ENCODE results near the gene ANKRD31.

Gene ANKRD31

DNA sequence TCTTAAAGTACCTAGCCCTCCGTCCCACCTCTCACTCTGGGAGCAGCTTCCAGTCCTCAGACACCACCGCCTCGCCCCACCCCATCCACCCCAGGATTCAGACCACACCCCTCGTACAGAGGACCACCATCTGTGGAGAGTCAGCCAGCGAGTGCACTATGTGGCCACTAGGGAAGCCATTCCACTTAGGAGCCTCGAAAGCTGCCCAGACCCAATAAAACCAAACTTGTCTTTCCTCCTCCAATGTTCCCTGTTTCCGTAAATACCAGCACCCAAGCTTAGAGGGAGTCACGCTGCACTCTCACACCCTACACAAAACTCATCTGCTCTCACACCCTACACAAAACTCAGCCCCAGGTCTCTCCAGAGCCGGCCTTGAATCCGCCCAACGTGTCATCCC lies 186.3 kb downstream of the ANKRD31 start:
- Histone ChIP-seq H3K4me1 (ENCODE audit: control insufficient read depth, low read length) (no peaks in the 10 kb centered on the region), H3K36me3 (ENCODE audit: control insufficient read depth, low read length) (no peaks in the 10 kb centered on the region), H3K79me2 (ENCODE audit: control insufficient read depth, low read length) (no peaks in the 10 kb centered on the region), H3K9me2 (replicated peaks; ENCODE audit: control insufficient read depth, low read length) (no peaks in the 10 kb centered on the region), H3K27ac (ENCODE audit: low read depth, low read length) (no peak overlapping the region), H3K9me3 (ENCODE audit: control insufficient read depth, insufficient read depth, low read length) (peaks cover 8% of the 10 kb centered on the region; the same call in 1 of the 2 replicates), H3K4me3 (ENCODE audit: low read length) (no peak overlapping the region), H3F3A (ENCODE audit: control insufficient read depth, insufficient read depth) (no peaks in the 10 kb centered on the region), H3K4me2 (ENCODE audit: low read length) (no peak overlapping the region), H3K27me3 (ENCODE audit: control insufficient read depth, low read length) (peaks cover 10% of the 10 kb centered on the region; the same call in 1 of the 2 replicates), H4K20me1 (ENCODE audit: control insufficient read depth, insufficient read depth, low read depth, low read length) (no peaks in the 10 kb centered on the region)
- TF ChIP-seq, protein P1, sequence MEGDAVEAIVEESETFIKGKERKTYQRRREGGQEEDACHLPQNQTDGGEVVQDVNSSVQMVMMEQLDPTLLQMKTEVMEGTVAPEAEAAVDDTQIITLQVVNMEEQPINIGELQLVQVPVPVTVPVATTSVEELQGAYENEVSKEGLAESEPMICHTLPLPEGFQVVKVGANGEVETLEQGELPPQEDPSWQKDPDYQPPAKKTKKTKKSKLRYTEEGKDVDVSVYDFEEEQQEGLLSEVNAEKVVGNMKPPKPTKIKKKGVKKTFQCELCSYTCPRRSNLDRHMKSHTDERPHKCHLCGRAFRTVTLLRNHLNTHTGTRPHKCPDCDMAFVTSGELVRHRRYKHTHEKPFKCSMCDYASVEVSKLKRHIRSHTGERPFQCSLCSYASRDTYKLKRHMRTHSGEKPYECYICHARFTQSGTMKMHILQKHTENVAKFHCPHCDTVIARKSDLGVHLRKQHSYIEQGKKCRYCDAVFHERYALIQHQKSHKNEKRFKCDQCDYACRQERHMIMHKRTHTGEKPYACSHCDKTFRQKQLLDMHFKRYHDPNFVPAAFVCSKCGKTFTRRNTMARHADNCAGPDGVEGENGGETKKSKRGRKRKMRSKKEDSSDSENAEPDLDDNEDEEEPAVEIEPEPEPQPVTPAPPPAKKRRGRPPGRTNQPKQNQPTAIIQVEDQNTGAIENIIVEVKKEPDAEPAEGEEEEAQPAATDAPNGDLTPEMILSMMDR (IDR thresholded peaks at IDR 0.05; ENCODE audit: low read depth, low read length, poor library complexity, severe bottlenecking), result no peak

DNA sequence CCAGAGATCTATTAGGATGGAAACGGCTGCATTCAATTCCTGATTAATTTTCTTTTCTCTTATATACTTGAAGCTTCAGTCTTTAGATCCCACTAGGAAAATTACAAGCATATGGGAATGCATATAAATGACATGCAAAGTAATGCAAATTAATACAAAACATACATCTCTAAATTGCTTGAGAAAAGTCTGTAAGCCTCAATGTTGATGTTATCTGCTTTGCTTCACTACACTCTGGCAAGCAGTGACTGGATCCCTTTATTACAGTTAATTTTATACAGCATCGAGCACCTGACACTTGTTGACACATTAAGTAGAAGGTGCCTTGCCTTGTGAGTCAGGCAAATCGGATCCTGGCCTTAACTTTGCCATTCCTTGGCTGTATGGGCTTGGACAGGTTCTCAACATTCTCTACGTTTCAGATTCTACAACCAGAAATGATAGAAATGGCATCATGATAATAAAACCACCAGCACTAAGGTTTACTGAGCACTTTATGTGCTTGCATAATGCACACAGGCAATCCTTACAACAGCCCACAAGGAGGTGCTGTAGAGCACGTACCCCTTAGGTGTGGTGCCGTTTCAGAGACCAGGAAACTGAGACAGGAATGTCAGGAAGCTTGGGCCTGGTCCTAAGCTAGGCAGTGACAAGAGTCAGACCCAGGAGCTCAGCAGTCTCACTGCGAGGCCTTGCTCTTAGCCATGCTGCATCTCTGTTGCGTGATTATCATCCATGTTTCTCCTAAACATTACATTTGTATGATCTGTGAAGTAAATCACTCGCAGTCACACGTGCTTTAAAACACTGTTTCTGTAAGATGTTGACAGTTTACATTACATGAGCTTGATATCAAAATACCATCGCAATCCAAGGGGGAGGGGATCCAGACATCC lies 187.0 kb downstream of the ANKRD31 start:
- Histone ChIP-seq H4K20me1 (ENCODE audit: control insufficient read depth, insufficient read depth, low read depth, low read length) (no peaks in the 10 kb centered on the region), H3K27me3 (ENCODE audit: control insufficient read depth, low read length) (peaks cover 10% of the 10 kb centered on the region; the same call in 1 of the 2 replicates), H3K79me2 (ENCODE audit: control insufficient read depth, low read length) (no peaks in the 10 kb centered on the region), H3K4me2 (ENCODE audit: low read length) (no peak overlapping the region), H3K27ac (ENCODE audit: low read depth, low read length) (no peak overlapping the region), H3K4me3 (ENCODE audit: low read length) (no peak overlapping the region), H3F3A (ENCODE audit: control insufficient read depth, insufficient read depth) (no peaks in the 10 kb centered on the region), H3K4me1 (ENCODE audit: control insufficient read depth, low read length) (no peaks in the 10 kb centered on the region), H3K36me3 (ENCODE audit: control insufficient read depth, low read length) (no peaks in the 10 kb centered on the region), H3K9me3 (ENCODE audit: control insufficient read depth, insufficient read depth, low read length) (peaks cover 8% of the 10 kb centered on the region; the same call in 1 of the 2 replicates), H3K9me2 (replicated peaks; ENCODE audit: control insufficient read depth, low read length) (no peaks in the 10 kb centered on the region)
- TF ChIP-seq EZH2phosphoT487 (IDR thresholded peaks at IDR 0.05; ENCODE audit: borderline replicate concordance, low read length), result no peak
- TF ChIP-seq, protein P1 (IDR thresholded peaks at IDR 0.05; ENCODE audit: low read depth, low read length, poor library complexity, severe bottlenecking), result peak; percentile 83

DNA sequence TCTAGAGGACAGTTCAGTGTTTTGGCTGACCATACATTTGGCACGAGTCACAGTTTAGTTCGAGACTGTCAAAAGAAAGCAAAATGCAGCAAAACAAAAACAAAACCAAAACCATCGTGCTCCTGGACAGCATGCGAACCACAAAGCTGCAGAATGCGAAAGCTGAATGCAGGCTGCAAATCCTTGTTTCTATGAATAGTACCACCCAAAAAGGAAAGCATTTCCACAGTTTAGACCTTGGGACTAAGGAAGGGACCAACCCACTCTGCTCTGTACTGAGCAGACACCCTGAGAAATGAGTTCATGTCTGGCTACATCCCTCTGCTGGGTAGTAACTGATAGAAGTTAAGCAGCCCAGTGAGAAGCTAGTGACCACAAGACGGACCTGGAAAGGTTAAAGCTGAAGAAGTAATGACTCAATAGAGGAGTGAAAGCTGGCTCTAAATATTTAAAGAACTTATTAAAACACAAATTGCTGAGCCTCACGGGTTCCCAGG lies 188.2 kb downstream of the ANKRD31 start:
- Histone ChIP-seq H3K4me1 (ENCODE audit: control insufficient read depth, low read length) (no peaks in the 10 kb centered on the region), H3K27me3 (ENCODE audit: control insufficient read depth, low read length) (peaks cover 15% of the 10 kb centered on the region; the same call in 1 of the 2 replicates), H3K4me3 (ENCODE audit: low read length) (no peak overlapping the region), H3K9me2 (replicated peaks; ENCODE audit: control insufficient read depth, low read length) (no peaks in the 10 kb centered on the region), H3F3A (ENCODE audit: control insufficient read depth, insufficient read depth) (no peaks in the 10 kb centered on the region), H3K27ac (ENCODE audit: low read depth, low read length) (no peak overlapping the region), H3K79me2 (ENCODE audit: control insufficient read depth, low read length) (no peaks in the 10 kb centered on the region), H3K36me3 (ENCODE audit: control insufficient read depth, low read length) (no peaks in the 10 kb centered on the region), H4K20me1 (ENCODE audit: control insufficient read depth, insufficient read depth, low read depth, low read length) (no peaks in the 10 kb centered on the region), H3K9me3 (ENCODE audit: control insufficient read depth, insufficient read depth, low read length) (peaks cover 3% of the 10 kb centered on the region; the same call in 1 of the 2 replicates), H3K4me2 (ENCODE audit: low read length) (no peak overlapping the region)
- TF ChIP-seq EZH2phosphoT487 (IDR thresholded peaks at IDR 0.05; ENCODE audit: borderline replicate concordance, low read length), result no peak
- TF ChIP-seq, protein P1 (IDR thresholded peaks at IDR 0.05; ENCODE audit: low read depth, low read length, poor library complexity, severe bottlenecking), result no peak
